Regular cardiac myocyte (primary cell): ENCODE measurements around the gene CLEC4M. TPM values are rescaled to one million over a fixed set of nuclear protein-coding genes. Genes with fewer than 3 reads are reported as not detected.

ENCODE experiments used
- total RNA-seq: library from RNA; depleted of rRNA; stranded (reverse); fragments of >200 nt; gene quantifications from 2 replicates; pipeline ENCODE4 v1.2.3, GENCODE V29; 2014

CLEC4M gene
- 0.19 and 0.28 TPM in 2 replicates for total RNA-seq

GRCh38 chr19:7762719-7763293 is at the start of gene CLEC4M:
Gene CLEC4M (plus strand): TSS chr19:7763243. CDS start chr19:7763267, 24 bp downstream.

DNA sequence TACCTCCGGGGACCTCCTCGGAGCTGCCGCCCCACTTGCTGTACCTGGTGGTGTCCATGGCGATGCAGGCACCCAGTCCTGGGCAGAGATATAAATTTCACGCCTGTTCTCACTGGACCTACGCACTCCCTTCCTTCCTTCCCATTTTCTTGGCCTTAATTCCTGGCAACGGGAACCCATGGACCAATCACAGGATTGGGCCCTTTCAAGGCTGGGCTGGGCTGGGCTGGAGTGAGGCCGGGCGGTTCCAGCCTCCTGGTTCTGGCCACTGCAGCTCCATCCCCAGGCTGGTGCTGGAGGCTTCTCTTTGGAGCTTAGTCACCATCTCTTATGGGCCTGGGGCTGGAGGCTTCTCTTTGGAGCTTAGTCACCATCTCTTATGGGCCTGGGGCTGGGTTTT is 31.0 kb upstream of the CLEC4M start, which contains the start of gene CLEC4G:
Gene CLEC4G, minus strand, starts transcription at position 66 of the 400 bp plus-strand sequence. Its CDS starts 8 bp downstream, at position 58.

GRCh38 chr19:7746903-7747884 is 15.8 kb upstream of the CLEC4M start, which contains the start of gene CD209:
Gene CD209 (minus strand): TSS chr19:7747534. CDS start chr19:7747511, 23 bp downstream.

Other genes starting within 250 kb of the CLEC4M start
- gene ZNF358, start 247.1 kb upstream of the CLEC4M start, total RNA-seq: 6.7 and 10.4 TPM in 2 replicates
- 3.1 and 4.2 TPM in 2 replicates for gene MCOLN1, start 240.6 kb upstream of the CLEC4M start, total RNA-seq
- gene PNPLA6, start 227.5 kb upstream of the CLEC4M start, total RNA-seq: 61.4 and 80.3 TPM in 2 replicates
- not detected in 2 replicates for gene CAMSAP3, start 167.4 kb upstream of the CLEC4M start, total RNA-seq
- 14.9 and 30.3 TPM in 2 replicates for gene XAB2, start 133.7 kb upstream of the CLEC4M start, total RNA-seq
- gene PET100, start 133.4 kb upstream of the CLEC4M start, total RNA-seq: 9.6 and 14.6 TPM in 2 replicates
- not detected in 2 replicates for gene PCP2, start 129.5 kb upstream of the CLEC4M start, total RNA-seq
- 32.1 and 51.8 TPM in 2 replicates for gene STXBP2, start 126.1 kb upstream of the CLEC4M start, total RNA-seq
- gene RETN, start 94.2 kb upstream of the CLEC4M start, total RNA-seq: not detected in 2 replicates
- gene MCEMP1, start 86.2 kb upstream of the CLEC4M start, total RNA-seq: not detected in 2 replicates
- 42.8 and 84.9 TPM in 2 replicates for gene TRAPPC5, start 82.4 kb upstream of the CLEC4M start, total RNA-seq
- not detected in 2 replicates for gene FCER2, start 61.1 kb upstream of the CLEC4M start, total RNA-seq
- not detected in 2 replicates for gene CLEC4G, start 31.1 kb upstream of the CLEC4M start, total RNA-seq
- gene CD209, start 15.7 kb upstream of the CLEC4M start, total RNA-seq: not detected in 2 replicates
- 17.2 and 17.3 TPM in 2 replicates for gene EVI5L, start 67.0 kb downstream of the CLEC4M start, total RNA-seq
- gene PRR36, start 111.1 kb downstream of the CLEC4M start, total RNA-seq: under 0.01 TPM in 1 of 2 replicates, not detected in the other
- 2.3 and 2.8 TPM in 2 replicates for gene LRRC8E, start 125.3 kb downstream of the CLEC4M start, total RNA-seq
- 8.2 and 9.2 TPM in 2 replicates for gene MAP2K7, start 140.6 kb downstream of the CLEC4M start, total RNA-seq
- gene TGFBR3L, start 151.6 kb downstream of the CLEC4M start, total RNA-seq: 1.7 and 3.1 TPM in 2 replicates
- gene SNAPC2, start 157.1 kb downstream of the CLEC4M start, total RNA-seq: 12.1 and 19.6 TPM in 2 replicates
- gene CTXN1, start 162.9 kb downstream of the CLEC4M start, total RNA-seq: 1.2 and 1.4 TPM in 2 replicates
- 43.4 and 55.2 TPM in 2 replicates for gene TIMM44, start 180.4 kb downstream of the CLEC4M start, total RNA-seq
- gene ELAVL1, start 242.4 kb downstream of the CLEC4M start, total RNA-seq: 24.2 and 41.4 TPM in 2 replicates